Pancreas (tissue), 10 donors: ENCODE measurements around the gene SSBP4. TPM values are rescaled to one million over a fixed set of nuclear protein-coding genes. Genes with fewer than 3 reads are reported as not detected.
A peak's percentile ranks its signal among the peaks of the same experiment; 100 is the strongest.

Source experiments
- ATAC-seq, 4 donors: fragments of 200-7000 bp; cut with Tn5 transposase; one replicate each; pipeline versions ENCODE4 v1.8.0 to v1.9.1; 2020; ENCODE audit warnings: mild to moderate bottlenecking in 4 of 4, moderate library complexity in 4 of 4
- DNase-seq, 6 donors: peaks; one replicate each; pipeline ENCODE4 v3.0.0-alpha.2; 2020
- FAIRE-seq: peaks from 2 replicates; lab custom pipeline; 2012; peaks lifted over from hg19 to GRCh38; lab: Jason Lieb, UNC
- H3K27ac ChIP-seq, 4 donors: fragments of 200-600 bp; sonication (generic); 1 replicate in 3 of 4; 2 replicates in 1 of 4; pipeline versions ENCODE4 v1.5.0 to v1.8.0; 2020
- H3K27me3 ChIP-seq, 4 donors: fragments of 200-600 bp; one replicate each; pipeline ENCODE4 v1.8.0; 2021
- H3K36me3 ChIP-seq, 3 donors: fragments of 200-600 bp; sonication (generic) in 1 of 3; one replicate each; pipeline versions ENCODE4 v1.5.0 to v1.8.0; 2020 to 2021
- H3K4me1 ChIP-seq, 3 donors: fragments of 200-600 bp; one replicate each; pipeline ENCODE4 v1.8.0; 2021
- H3K4me3 ChIP-seq, 4 donors: fragments of 200-600 bp; sonication (generic) in 2 of 4; one replicate each; pipeline versions ENCODE4 v1.5.0 to v1.8.0; 2020 to 2021
- H3K9me3 ChIP-seq, 4 donors: fragments of 200-600 bp; one replicate each; pipeline ENCODE4 v1.8.0; 2021
- CTCF ChIP-seq, 4 donors: fragments of 200-600 bp; sonication (generic) in 3 of 4; IDR thresholded peaks; one replicate each; pipeline versions ENCODE4 v1.5.0 to v1.8.0; 2021; ENCODE audit warnings: antibody characterized with exemption in 4 of 4
- WGBS, 2 donors: extraction: QIAGEN DNeasy Blood & Tissue Kit; methylation state at CpG; one replicate each; pipeline ENCODE4 v1.1.7; 2013; 5-methylcytosine and 5-hydroxymethylcytosine counted together
- intact Hi-C, 3 donors: fragments of 100-400 bp; cut with DNase I; formaldehyde crosslinking; loops; one replicate each; pipeline versions ENCODE4 v1.11.1 to v1.14.2; 2022
- polyA plus RNA-seq, 2 donors: library from polyadenylated mRNA; stranded (reverse); fragments of 200-250 nt; gene quantifications; one replicate each; pipeline ENCODE4 v1.2.3, GENCODE V29; 2013
- total RNA-seq, 6 donors: library from RNA; stranded (reverse); fragmentation: NEBNext Ultra II Directional in 4 of 6; extraction: Animal tissue kit (Norgen Biotek cat#: 25700) in 4 of 6; gene quantifications; one replicate each; pipeline versions ENCODE4 v1.2.1 to v1.2.4, GENCODE V29; 2021 to 2023
- donor health status: healthy with polysubstance abuse.
- donor health status: DM: no; HTN: no; CAD: no; lungs with moderate emphysema.
- donor health status: DM: no; HTN: no; CAD: no.
- donor health status: control.
- donor health status: control.
- donor health status: Bipolar disorder and iron deficiency.
- donor health status: DM: yes; HTN: yes; CAD: no.
- donor health status: DM: no; HTN: no; CAD: no.
- donor health status: DM: no; HTN: no; CAD: no.
- donor health status: DM: yes; HTN: yes; CAD: no.

SSBP4 gene
- total and polyA plus RNA-seq, 8 donors, result 20.5 to 116 (median 25.8) TPM

- 3 to 4% methylated on average over 69 to 97 of the region's 97 CpGs for WGBS, 2 donors
- ATAC-seq (peak in 2 of 4 donors; percentile 0 to 4), FAIRE-seq (no peak), DNase-seq (peak in 4 of 6 donors; percentile 53 to 85 (median 63))
- peak overlapping the region; percentile 51 to 68 (median 64) for H3K4me3 ChIP-seq
- H3K9me3 ChIP-seq, result no peaks in the 10 kb centered on the region
- H3K27me3 ChIP-seq, result no peaks in the 10 kb centered on the region
- intact Hi-C loops, result no loop called here
- no peak for TF ChIP-seq CTCF (IDR thresholded peaks at IDR 0.05)
- no peaks in the 10 kb centered on the region for H3K36me3 ChIP-seq
- peaks cover 9 to 33% (median 12%) of the 10 kb centered on the region in 3 donors for H3K4me1 ChIP-seq
- H3K27ac ChIP-seq, result peak overlapping the region in 3 of 4 donors; percentile 58 to 83 (median 82)
Observed at GRCh38 chr19:18419699-18420460, 682 bp downstream of the SSBP4 start.

GRCh38 chr19:18420930-18421329, 1.7 kb downstream of the SSBP4 start:
- 49 to 52% methylated on average over 2 of the region's 2 CpGs for WGBS, 2 donors
- Histone ChIP-seq H3K27me3 (no peaks in the 10 kb centered on the region), H3K4me3 (peak overlapping the region in 1 of 4 donors; percentile 68), H3K9me3 (no peaks in the 10 kb centered on the region), H3K36me3 (no peaks in the 10 kb centered on the region), H3K4me1 (peaks cover 9 to 33% (median 12%) of the 10 kb centered on the region in 3 donors), H3K27ac (no peak overlapping the region)
- no peak for ATAC-seq
- intact Hi-C loops, result no loop called here
- DNase-seq, result peak in 1 of 6 donors; percentile 61
- FAIRE-seq, result no peak
- no peak for TF ChIP-seq CTCF (IDR thresholded peaks at IDR 0.05)

GRCh38 chr19:18421371-18421959, 2.3 kb downstream of the SSBP4 start:
- peaks cover 9 to 28% (median 11%) of the 10 kb centered on the region in 3 donors for H3K4me1 ChIP-seq
- ATAC-seq, result no peak

GRCh38 chr19:18422530-18423191, 3.5 kb downstream of the SSBP4 start:
- Histone ChIP-seq H3K4me1 (peaks cover 1 to 19% (median 5%) of the 10 kb centered on the region in 3 donors), H3K27ac (no peak overlapping the region), H3K4me3 (no peak overlapping the region), H3K27me3 (no peaks in the 10 kb centered on the region), H3K9me3 (no peaks in the 10 kb centered on the region), H3K36me3 (no peaks in the 10 kb centered on the region)
- WGBS, 2 donors, result 82 to 89% methylated on average over 14 of the region's 14 CpGs
- intact Hi-C loops, result no loop called here
- DNase-seq (peak in 1 of 6 donors; percentile 66), ATAC-seq (no peak), FAIRE-seq (no peak)
- no peak for TF ChIP-seq CTCF (IDR thresholded peaks at IDR 0.05)

More at GRCh38 chr19:18421371-18421959, 2.3 kb downstream of the SSBP4 start:
- TF ChIP-seq CTCF (IDR thresholded peaks at IDR 0.05), result no peak
- no peak for FAIRE-seq
- Histone ChIP-seq H3K4me3 (no peak overlapping the region), H3K27me3 (no peaks in the 10 kb centered on the region), H3K27ac (no peak overlapping the region), H3K36me3 (no peaks in the 10 kb centered on the region), H3K9me3 (no peaks in the 10 kb centered on the region)
- WGBS, 2 donors, result 85 to 91% methylated on average over 12 of the region's 12 CpGs
- DNase-seq, result peak in 1 of 6 donors; percentile 62
- intact Hi-C loops, result no loop called here
